Activated CD8-positive, alpha-beta T cell treated with anti-CD3 and anti-CD28 coated beads, Interleukin-2, amount 10 ng/mL, durations not matched to agents 7 days and 5 days (primary cell): ENCODE results near the gene RNF114. TPM values are rescaled to one million over a fixed set of nuclear protein-coding genes. Genes with fewer than 3 reads are reported as not detected.
"Not testable (repeated sequence)": the region's sequence is repeated elsewhere in the genome, so short reads cannot be mapped to it uniquely, and the experiment has no call there.

Source experiments
- ATAC-seq: fragments of 150-1000 bp; cut with Tn5 transposase; one replicate; pipeline ENCODE4 v1.10.0; 2021; ENCODE audit warnings: moderate library complexity
- CTCF ChIA-PET: fragments of 350-600 bp; sonication (Branson Sonifier 250); formaldehyde crosslinking; loops from one replicate; lab custom pipeline; 2021; ENCODE audit warnings: antibody characterized with exemption; lab: Charles Lee
- POLR2A ChIA-PET: fragments of 350-600 bp; sonication (Branson Sonifier 250); formaldehyde crosslinking; loops from one replicate; lab custom pipeline; 2021; ENCODE audit warnings: antibody characterized with exemption; lab: Charles Lee
- DNase-seq: peaks from one replicate; pipeline ENCODE4 v3.0.0-alpha.2; 2020
- H3K27ac Mint-ChIP-seq: one replicate; pipeline ENCODE4 v1.8.0; 2021; ENCODE audit warnings: mild to moderate bottlenecking, mixed read lengths
- H3K27me3 Mint-ChIP-seq: one replicate; pipeline ENCODE4 v1.8.0; 2021; ENCODE audit warnings: low read depth, mixed read lengths
- H3K36me3 Mint-ChIP-seq: one replicate; pipeline ENCODE4 v1.8.0; 2021; ENCODE audit warnings: low read depth, mixed read lengths
- H3K4me1 Mint-ChIP-seq: one replicate; pipeline ENCODE4 v1.8.0; 2021; ENCODE audit warnings: low read depth, mixed read lengths
- H3K4me3 Mint-ChIP-seq: one replicate; pipeline ENCODE4 v1.8.0; 2021; ENCODE audit warnings: mild to moderate bottlenecking, mixed read lengths
- H3K9me3 Mint-ChIP-seq: one replicate; pipeline ENCODE4 v1.8.0; 2022; ENCODE audit warnings: mixed read lengths; ENCODE audit not compliant: insufficient read depth
- total RNA-seq, 2 experiments: library from RNA; stranded (reverse); gene quantifications; one replicate each; pipeline ENCODE4 v1.2.3, GENCODE V29; 2021

Gene RNF114
- total RNA-seq, 2 experiments from 2014 or later = 50.1 to 54.8 TPM

- DNase-seq (no peak), ATAC-seq (no peak)
- POLR2A ChIA-PET = no interaction called here
- no peaks in the 10 kb centered on the region for H3K27me3 Mint-ChIP-seq
- no peak overlapping the region for H3K27ac Mint-ChIP-seq
- H3K36me3 Mint-ChIP-seq = no peaks in the 10 kb centered on the region
- CTCF ChIA-PET = interaction anchor here (13.9 kb wide), 1 partner anchor 98 kb away, joined by 408 read pairs; no protein-coding TSS in a partner anchor
- no peaks in the 10 kb centered on the region for H3K9me3 Mint-ChIP-seq
- no peak overlapping the region for H3K4me3 Mint-ChIP-seq
- peaks cover 4% of the 10 kb centered on the region for H3K4me1 Mint-ChIP-seq
Observed at GRCh38 chr20:49973981-49974380, 37.8 kb downstream of the RNF114 start.

- no peaks in the 10 kb centered on the region for H3K9me3 Mint-ChIP-seq
- no peaks in the 10 kb centered on the region for H3K36me3 Mint-ChIP-seq
- H3K4me3 Mint-ChIP-seq = no peak overlapping the region
- peaks cover 14% of the 10 kb centered on the region for H3K4me1 Mint-ChIP-seq
- no peak for DNase-seq
- CTCF ChIA-PET = interaction anchor here (0.8 to 13.9 kb wide), 8 partner anchors 12 to 765 kb away, joined by 3 to 408 read pairs (median 4); no protein-coding TSS in a partner anchor
- peaks cover 14% of the 10 kb centered on the region for H3K27me3 Mint-ChIP-seq
- no peak overlapping the region for H3K27ac Mint-ChIP-seq
- no peak for ATAC-seq
- POLR2A ChIA-PET = interaction anchor here (0.6 kb wide), 1 partner anchor 99 kb away, joined by 3 read pairs; no protein-coding TSS in a partner anchor
Observed at GRCh38 chr20:49976542-49976941, 40.3 kb downstream of the RNF114 start.

- H3K36me3 Mint-ChIP-seq, POLR2A ChIA-PET, DNase-seq, ATAC-seq, H3K27ac Mint-ChIP-seq, H3K9me3 Mint-ChIP-seq, H3K4me3 Mint-ChIP-seq: not testable (repeated sequence)
- CTCF ChIA-PET = interaction anchor here (0.9 to 13.9 kb wide), 6 partner anchors 13 to 487 kb away, joined by 4 to 408 read pairs (median 5); no protein-coding TSS in a partner anchor
- Mint-ChIP-seq H3K27me3 (peaks cover 20% of the 10 kb centered on the region), H3K4me1 (peaks cover 18% of the 10 kb centered on the region)
Observed at GRCh38 chr20:49977740-49978139, 41.5 kb downstream of the RNF114 start.

GRCh38 chr20:49978685-49979029 lies 42.5 kb downstream of the RNF114 start:
- POLR2A ChIA-PET = interaction anchor here (0.6 to 1.4 kb wide), 2 partner anchors 93 to 112 kb away, joined by 3 to 7 read pairs; no protein-coding TSS in a partner anchor
- no peak for ATAC-seq
- H3K36me3 Mint-ChIP-seq = no peaks in the 10 kb centered on the region
- H3K27ac Mint-ChIP-seq = no peak overlapping the region
- H3K4me3 Mint-ChIP-seq = no peak overlapping the region
- H3K9me3 Mint-ChIP-seq = no peaks in the 10 kb centered on the region
- H3K27me3 Mint-ChIP-seq = peaks cover 20% of the 10 kb centered on the region
- CTCF ChIA-PET = interaction anchor here (0.7 to 13.9 kb wide), 47 partner anchors 8 to 591 kb away, joined by 3 to 408 read pairs (median 5); partner anchors contain the start of gene RNF114
- peaks cover 27% of the 10 kb centered on the region for H3K4me1 Mint-ChIP-seq
- no peak for DNase-seq

- Mint-ChIP-seq H3K36me3 (no peaks in the 10 kb centered on the region), H3K27ac (no peak overlapping the region), H3K4me1 (peaks cover 31% of the 10 kb centered on the region), H3K4me3 (no peak overlapping the region), H3K27me3 (peaks cover 20% of the 10 kb centered on the region), H3K9me3 (no peaks in the 10 kb centered on the region)
- peak; percentile 35 for ATAC-seq
- ChIA-PET POLR2A (interaction anchor here (0.6 to 1.4 kb wide), 3 partner anchors 88 to 112 kb away, joined by 3 to 7 read pairs (median 3); no protein-coding TSS in a partner anchor), CTCF (interaction anchor here (0.6 to 13.9 kb wide), 62 partner anchors 8 to 605 kb away, joined by 3 to 408 read pairs (median 4); partner anchors contain the start of gene RNF114)
- peak; percentile 71 for DNase-seq
Observed at GRCh38 chr20:49979030-49979832, 43.0 kb downstream of the RNF114 start.

- ATAC-seq (no peak), DNase-seq (no peak)
- peaks cover 20% of the 10 kb centered on the region for H3K27me3 Mint-ChIP-seq
- H3K4me1 Mint-ChIP-seq = peaks cover 31% of the 10 kb centered on the region
- H3K36me3 Mint-ChIP-seq = no peaks in the 10 kb centered on the region
- no peaks in the 10 kb centered on the region for H3K9me3 Mint-ChIP-seq
- ChIA-PET POLR2A (interaction anchor here (1.3 kb wide), 1 partner anchor 91 kb away, joined by 4 read pairs; no protein-coding TSS in a partner anchor), CTCF (interaction anchor here (0.6 to 13.9 kb wide), 12 partner anchors 10 to 604 kb away, joined by 3 to 408 read pairs (median 10); no protein-coding TSS in a partner anchor)
- H3K27ac Mint-ChIP-seq = no peak overlapping the region
- H3K4me3 Mint-ChIP-seq = no peak overlapping the region
Observed at GRCh38 chr20:49980140-49981008, 44.2 kb downstream of the RNF114 start.

- H3K27ac Mint-ChIP-seq = no peak overlapping the region
- peak overlapping the region; percentile 41 for H3K4me3 Mint-ChIP-seq
- POLR2A ChIA-PET = interaction anchor here (1.3 kb wide), 1 partner anchor 90 kb away, joined by 4 read pairs; no protein-coding TSS in a partner anchor
Observed at GRCh38 chr20:49981218-49982071, 45.2 kb downstream of the RNF114 start.

GRCh38 chr20:49982072-49982345 lies 45.8 kb downstream of the RNF114 start:
- CTCF ChIA-PET = interaction anchor here (1.1 to 13.9 kb wide), 4 partner anchors 19 to 188 kb away, joined by 3 to 408 read pairs (median 40); no protein-coding TSS in a partner anchor
- no peak overlapping the region for H3K27ac Mint-ChIP-seq
- ATAC-seq (no peak), DNase-seq (no peak)
- POLR2A ChIA-PET = no interaction called here
- no peaks in the 10 kb centered on the region for H3K9me3 Mint-ChIP-seq
- peak overlapping the region; percentile 41 for H3K4me3 Mint-ChIP-seq
- peaks cover 20% of the 10 kb centered on the region for H3K27me3 Mint-ChIP-seq
- H3K4me1 Mint-ChIP-seq = peaks cover 31% of the 10 kb centered on the region
- no peaks in the 10 kb centered on the region for H3K36me3 Mint-ChIP-seq

More at GRCh38 chr20:49981218-49982071, 45.2 kb downstream of the RNF114 start:
- Mint-ChIP-seq H3K4me1 (peaks cover 31% of the 10 kb centered on the region), H3K9me3 (no peaks in the 10 kb centered on the region), H3K36me3 (no peaks in the 10 kb centered on the region), H3K27me3 (peaks cover 20% of the 10 kb centered on the region)
- DNase-seq = no peak
- CTCF ChIA-PET = interaction anchor here (1.1 to 13.9 kb wide), 5 partner anchors 19 to 188 kb away, joined by 3 to 408 read pairs (median 16); no protein-coding TSS in a partner anchor
- ATAC-seq = no peak

- Mint-ChIP-seq H3K4me3 (peak within 1 kb of the TSS; percentile 60), H3K27me3 (peaks cover 20% of the 10 kb centered on the region), H3K36me3 (no peaks in the 10 kb centered on the region), H3K27ac (peak within 1 kb of the TSS; percentile 25), H3K9me3 (no peaks in the 10 kb centered on the region), H3K4me1 (peaks cover 31% of the 10 kb centered on the region)
- POLR2A ChIA-PET = no interaction called here
- DNase-seq (peak; percentile 87), ATAC-seq (peak; percentile 93)
- CTCF ChIA-PET = interaction anchor here (1.1 to 13.9 kb wide), 4 partner anchors 18 to 187 kb away, joined by 3 to 408 read pairs (median 40); no protein-coding TSS in a partner anchor
Observed at GRCh38 chr20:49982346-49983122, 46.3 kb downstream of the RNF114 start, which contains the start of gene SNAI1. Gene SNAI1, plus strand, starts transcription at chr20:49982980. Its CDS starts 80 bp downstream, at chr20:49983060.
